Motor neuron (in vitro differentiated cells): ENCODE data around the gene GPANK1. TPM values are rescaled to one million over a fixed set of nuclear protein-coding genes. Genes with fewer than 3 reads are reported as not detected.

Experiments
- ATAC-seq, 8 experiments: fragments of 200-7000 bp; cut with Tn5 transposase; replicated peaks in 6 of 8; 2 replicates each; pipeline ENCODE4 v1.8.0; 2021; ENCODE audit warnings: mild to moderate bottlenecking in 8 of 8, moderate library complexity in 8 of 8
- H3K27ac ChIP-seq, 2 donors: fragments of 250-450 bp; sonication (Bioruptor Pico); 2 replicates each; pipeline ENCODE4 v1.9.0; 2021; ENCODE audit warnings: antibody characterized with exemption in 2 of 2, mild to moderate bottlenecking in 2 of 2, moderate library complexity in 1 of 2
- H3K4me1 ChIP-seq, 2 donors: fragments of 250-450 bp; sonication (Bioruptor Pico); replicated peaks in 1 of 2; 2 replicates each; pipeline ENCODE4 v1.6.1; 2021; ENCODE audit warnings: antibody characterized with exemption in 2 of 2, mild to moderate bottlenecking in 2 of 2, moderate library complexity in 1 of 2
- H3K4me3 ChIP-seq, 5 donors: fragments of 250-450 bp; sonication (Bioruptor Pico); 2 replicates each; pipeline ENCODE4 v1.9.0; 2021; ENCODE audit warnings: antibody characterized with exemption in 5 of 5, mild to moderate bottlenecking in 5 of 5, moderate library complexity in 4 of 5
- WGBS, 10 experiments: fragments of 450-650 bp; shearing (Covaris generic); methylation state at CpG; one replicate each; pipeline ENCODE4 v1.0.0; 2022; 5-methylcytosine and 5-hydroxymethylcytosine counted together
- in situ Hi-C, 9 experiments: fragments of 400-800 bp; cut with MboI; loops; one replicate each; pipeline ENCODE4 v1.15.0; 2021; ENCODE audit warnings: low sequenced_read_pairs in 9 of 9, low pct_unique_long_range_greater_than_20kb in 2 of 9; ENCODE audit not compliant: unreplicated experiment in 9 of 9
- total RNA-seq, 8 experiments: library from RNA; unstranded; fragments of 300-600 nt; gene quantifications; 2 replicates each; pipeline versions ENCODE4 v1.2.3 to v1.2.4, GENCODE V29; 2022

The GPANK1 gene
- total RNA-seq, 8 experiments from 2014 or later: 15.2 to 27.2 (median 22.0) TPM

DNA sequence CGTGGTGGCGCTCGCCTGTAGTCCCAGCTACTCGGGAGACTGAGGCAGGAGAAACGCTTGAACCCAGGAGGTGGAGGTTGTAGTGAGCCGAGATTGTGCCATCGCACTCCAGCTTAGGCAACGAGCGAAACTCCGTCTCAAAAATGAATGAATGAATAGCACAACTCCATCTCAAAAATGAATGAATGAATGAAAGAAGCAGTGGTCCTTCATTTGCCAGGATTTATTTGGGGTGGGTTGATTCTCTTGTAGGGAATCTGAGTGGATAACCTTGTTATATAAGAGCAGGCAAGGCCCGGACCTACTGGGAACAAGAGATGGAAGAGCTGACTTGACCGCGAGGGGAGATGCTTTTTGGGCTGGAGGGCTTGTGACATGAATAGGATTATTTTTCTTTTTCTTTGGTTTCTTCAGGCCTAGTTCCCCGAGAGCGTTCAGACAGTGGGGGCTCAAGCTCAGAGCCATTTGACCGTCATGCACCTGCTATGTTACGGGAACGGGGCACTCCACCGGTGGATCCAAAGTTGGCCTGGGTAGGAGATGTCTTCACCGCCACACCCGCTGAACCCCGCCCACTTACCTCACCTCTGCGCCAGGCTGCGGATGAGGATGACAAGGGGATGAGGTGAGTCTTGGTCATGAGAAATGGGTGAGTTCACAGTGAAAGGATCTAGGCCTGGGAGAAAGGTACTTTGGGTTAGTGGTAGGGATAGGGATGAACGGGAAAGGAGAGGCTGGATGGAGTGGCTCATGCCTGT is 34.4 kb downstream of the GPANK1 start:
- WGBS, 10 experiments: 90 to 100% (median 95%) methylated on average over 1 to 20 of the region's 25 CpGs
- no peak for ATAC-seq
- in situ Hi-C loops: no loop called here
- Histone ChIP-seq H3K4me1 (peaks cover 0 to 5% of the 10 kb centered on the region in 2 donors), H3K4me3 (no peak overlapping the region), H3K27ac (no peak overlapping the region)

DNA sequence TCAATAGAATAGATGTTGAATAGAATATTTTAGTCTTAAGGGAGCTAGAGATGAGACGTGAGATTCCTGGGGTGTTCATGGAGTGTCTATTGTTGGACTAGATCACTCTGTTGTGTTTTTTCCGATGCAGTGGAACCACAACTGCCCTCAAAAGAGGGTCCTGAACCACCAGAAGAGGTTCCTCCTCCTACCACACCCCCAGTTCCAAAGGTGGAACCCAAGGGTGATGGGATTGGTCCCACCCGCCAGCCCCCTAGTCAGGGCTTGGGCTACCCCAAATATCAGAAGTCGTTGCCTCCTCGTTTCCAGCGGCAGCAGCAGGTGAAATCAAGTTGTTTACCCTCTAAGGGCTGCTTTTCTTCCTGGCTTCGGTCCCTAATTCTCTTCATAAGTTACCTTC is 35.8 kb downstream of the GPANK1 start:
- H3K27ac ChIP-seq: no peak overlapping the region
- no peak overlapping the region for H3K4me3 ChIP-seq
- no peak for ATAC-seq
- peaks cover 0 to 5% of the 10 kb centered on the region in 2 donors for H3K4me1 ChIP-seq
- WGBS, 10 experiments: 86 to 100% (median 93%) methylated on average over 1 to 5 of the region's 7 CpGs; no CpG with 5 or more reads in 3 of the 10 experiments
- in situ Hi-C loops: no loop called here

DNA sequence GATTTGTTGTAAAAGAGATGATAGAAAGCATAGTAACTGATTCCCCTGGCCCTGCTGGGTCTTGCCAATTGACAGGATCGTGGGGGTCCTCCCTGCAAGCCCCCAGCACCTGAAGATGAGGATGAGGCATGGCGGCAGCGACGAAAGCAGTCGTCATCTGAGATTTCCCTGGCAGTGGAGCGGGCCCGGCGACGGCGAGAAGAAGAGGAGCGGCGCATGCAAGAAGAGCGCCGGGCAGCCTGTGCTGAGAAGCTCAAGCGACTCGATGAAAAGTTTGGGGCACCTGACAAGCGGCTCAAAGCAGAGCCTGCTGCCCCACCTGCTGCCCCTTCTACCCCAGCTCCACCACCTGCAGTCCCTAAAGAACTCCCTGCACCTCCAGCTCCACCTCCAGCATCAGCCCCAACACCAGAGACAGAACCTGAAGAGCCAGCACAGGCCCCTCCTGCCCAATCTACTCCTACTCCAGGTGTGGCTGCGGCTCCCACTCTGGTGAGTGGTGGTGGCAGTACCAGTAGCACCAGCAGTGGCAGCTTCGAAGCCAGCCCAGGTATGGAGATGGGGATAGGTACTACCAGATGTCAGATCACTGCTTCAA is 37.0 kb downstream of the GPANK1 start:
- no peak for ATAC-seq
- in situ Hi-C loops: no loop called here
- WGBS, 10 experiments: 50 to 100% (median 95%) methylated on average over 1 to 14 of the region's 19 CpGs; no CpG with 5 or more reads in 5 of the 10 experiments
- Histone ChIP-seq H3K4me1 (peaks cover 1% of the 10 kb centered on the region in 2 donors), H3K4me3 (no peak overlapping the region), H3K27ac (no peak overlapping the region)

DNA sequence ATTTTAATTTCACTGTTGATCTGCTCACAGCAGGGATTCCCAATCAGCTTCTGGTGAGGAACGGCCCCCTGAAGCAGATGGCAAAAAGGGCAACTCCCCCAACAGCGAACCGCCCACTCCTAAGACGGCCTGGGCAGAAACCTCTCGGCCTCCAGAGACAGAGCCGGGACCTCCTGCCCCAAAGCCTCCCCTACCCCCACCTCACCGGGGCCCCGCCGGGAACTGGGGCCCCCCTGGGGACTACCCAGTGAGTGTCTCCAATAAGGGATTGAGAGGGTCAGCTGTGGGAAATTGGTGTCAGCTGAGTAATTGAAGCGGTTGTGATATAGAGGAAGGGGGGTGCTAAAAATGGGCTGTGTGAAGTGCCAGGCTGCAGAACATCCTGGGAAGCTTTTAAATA is 37.8 kb downstream of the GPANK1 start:
- H3K27ac ChIP-seq: no peak overlapping the region
- 71 to 100% (median 94%) methylated on average over 1 to 7 of the region's 10 CpGs; no CpG with 5 or more reads in 6 of the 10 experiments for WGBS, 10 experiments
- peaks cover 7 to 9% of the 10 kb centered on the region in 2 donors for H3K4me1 ChIP-seq
- H3K4me3 ChIP-seq: no peak overlapping the region
- in situ Hi-C loops: no loop called here
- no peak for ATAC-seq

DNA sequence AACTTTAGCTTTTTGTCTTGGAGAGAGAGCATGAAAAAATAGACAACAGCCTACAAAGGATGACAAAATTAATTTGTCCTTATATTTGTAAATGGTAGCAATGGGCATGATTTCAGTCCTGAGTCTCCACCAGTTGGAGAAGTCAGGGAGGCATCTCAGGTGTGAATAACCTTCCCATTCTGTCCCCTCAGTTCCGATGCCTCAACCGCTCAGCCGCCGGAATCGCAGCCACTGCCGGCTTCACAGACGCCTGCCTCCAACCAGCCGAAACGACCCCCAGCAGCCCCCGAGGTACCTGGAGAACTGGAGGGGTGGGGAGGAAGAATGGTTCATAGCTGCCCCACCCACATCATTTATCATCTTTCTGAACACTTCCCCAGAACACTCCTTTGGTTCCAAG is 40.7 kb downstream of the GPANK1 start:
- in situ Hi-C loops: no loop called here
- WGBS, 10 experiments: 40 to 100% (median 98%) methylated on average over 1 to 10 of the region's 10 CpGs; no CpG with 5 or more reads in 6 of the 10 experiments
- H3K27ac ChIP-seq: no peak overlapping the region
- H3K4me3 ChIP-seq: no peak overlapping the region
- ATAC-seq: no peak
- H3K4me1 ChIP-seq: peaks cover 7 to 9% of the 10 kb centered on the region in 2 donors

DNA sequence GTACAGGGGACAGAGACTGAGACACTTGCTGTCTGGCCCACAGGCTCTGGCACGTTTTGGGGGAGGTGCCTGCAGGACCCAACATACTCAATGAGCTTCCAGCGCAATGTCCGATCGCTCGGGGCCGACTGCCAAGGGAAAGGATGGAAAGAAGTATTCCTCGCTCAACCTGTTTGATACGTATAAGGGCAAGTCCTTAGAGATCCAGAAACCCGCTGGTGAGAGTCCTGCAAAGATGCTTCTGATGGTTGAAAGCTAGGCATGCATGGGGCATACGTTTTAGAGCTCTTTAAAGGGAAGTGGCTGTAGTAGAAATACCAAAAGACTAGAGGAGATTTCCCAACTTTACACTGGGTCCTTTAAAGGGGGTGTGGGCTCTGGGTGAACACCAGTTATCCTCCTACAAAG is 42.1 kb downstream of the GPANK1 start:
- no peak for ATAC-seq
- peak overlapping the region in 4 of 5 donors; percentile 82 to 91 (median 88) for H3K4me3 ChIP-seq
- in situ Hi-C loops: no loop called here
- WGBS, 10 experiments: 45 to 100% (median 75%) methylated on average over 2 to 10 of the region's 10 CpGs; no CpG with 5 or more reads in 1 of the 10 experiments
- no peak overlapping the region for H3K27ac ChIP-seq
- peaks cover 7 to 9% of the 10 kb centered on the region in 2 donors for H3K4me1 ChIP-seq

DNA sequence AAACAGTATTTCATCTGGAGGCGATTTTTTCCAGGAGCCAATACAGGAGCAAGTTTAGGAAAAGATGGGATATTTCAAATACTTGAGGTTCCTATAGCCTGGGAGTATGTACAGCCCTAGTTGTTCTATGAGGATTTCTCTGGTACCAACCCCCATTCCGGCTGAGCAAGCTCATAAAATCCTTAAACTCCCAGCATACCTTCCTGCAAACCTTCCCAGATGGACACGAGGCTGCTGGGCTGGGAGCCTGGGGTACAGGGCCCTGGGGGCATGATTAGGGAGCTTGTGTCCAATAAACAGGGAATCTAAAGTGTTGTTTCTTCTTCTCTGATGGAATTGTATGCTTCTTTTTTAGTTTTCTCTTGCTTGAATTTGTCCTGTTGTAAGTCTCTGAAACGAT is 42.8 kb downstream of the GPANK1 start:
- Histone ChIP-seq H3K27ac (peak overlapping the region in 1 of 2 donors; percentile 96), H3K4me3 (peak overlapping the region; percentile 58 to 91 (median 85)), H3K4me1 (peaks cover 7 to 9% of the 10 kb centered on the region in 2 donors)
- in situ Hi-C loops: no loop called here
- 0 to 9% (median 0%) methylated on average over 1 to 4 of the region's 4 CpGs; no CpG with 5 or more reads in 2 of the 10 experiments for WGBS, 10 experiments
- ATAC-seq: no peak

DNA sequence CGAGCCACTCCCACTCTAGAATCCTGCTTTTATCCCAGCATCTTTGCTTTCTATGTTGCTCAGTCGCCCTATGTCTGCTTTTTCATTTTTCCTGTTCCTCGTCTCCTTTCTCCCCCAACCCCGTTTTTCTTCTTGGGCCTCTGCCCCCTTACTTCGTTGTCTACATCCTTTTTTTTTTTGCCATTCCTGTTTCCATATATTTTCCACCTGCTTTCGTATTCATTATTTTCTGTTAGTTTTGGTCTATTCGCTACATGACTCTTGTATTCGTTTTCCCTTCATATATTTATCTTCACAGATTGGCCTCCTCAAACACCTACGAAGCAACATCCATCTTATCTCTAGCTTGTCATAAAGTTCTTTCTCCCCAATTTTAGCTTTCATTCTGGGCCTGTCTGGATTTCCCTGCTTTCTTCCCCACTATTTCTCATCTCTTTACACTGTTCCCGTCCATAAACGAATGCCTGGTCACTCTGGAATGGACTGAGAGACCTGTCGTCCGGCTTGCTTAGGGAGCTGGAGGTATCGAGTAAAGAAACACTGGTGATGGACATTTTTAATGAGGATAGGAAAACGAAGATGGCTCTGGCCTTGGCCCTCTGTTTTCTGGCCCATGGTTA is 43.4 kb downstream of the GPANK1 start:
- in situ Hi-C loops: no loop called here
- Histone ChIP-seq H3K27ac (peak overlapping the region; percentile 91 to 96), H3K4me3 (peak overlapping the region; percentile 58 to 91 (median 85)), H3K4me1 (peaks cover 7 to 9% of the 10 kb centered on the region in 2 donors)
- WGBS, 10 experiments: 0 to 3% (median 1%) methylated on average over 6 to 14 of the region's 15 CpGs
- ATAC-seq: no peak

DNA sequence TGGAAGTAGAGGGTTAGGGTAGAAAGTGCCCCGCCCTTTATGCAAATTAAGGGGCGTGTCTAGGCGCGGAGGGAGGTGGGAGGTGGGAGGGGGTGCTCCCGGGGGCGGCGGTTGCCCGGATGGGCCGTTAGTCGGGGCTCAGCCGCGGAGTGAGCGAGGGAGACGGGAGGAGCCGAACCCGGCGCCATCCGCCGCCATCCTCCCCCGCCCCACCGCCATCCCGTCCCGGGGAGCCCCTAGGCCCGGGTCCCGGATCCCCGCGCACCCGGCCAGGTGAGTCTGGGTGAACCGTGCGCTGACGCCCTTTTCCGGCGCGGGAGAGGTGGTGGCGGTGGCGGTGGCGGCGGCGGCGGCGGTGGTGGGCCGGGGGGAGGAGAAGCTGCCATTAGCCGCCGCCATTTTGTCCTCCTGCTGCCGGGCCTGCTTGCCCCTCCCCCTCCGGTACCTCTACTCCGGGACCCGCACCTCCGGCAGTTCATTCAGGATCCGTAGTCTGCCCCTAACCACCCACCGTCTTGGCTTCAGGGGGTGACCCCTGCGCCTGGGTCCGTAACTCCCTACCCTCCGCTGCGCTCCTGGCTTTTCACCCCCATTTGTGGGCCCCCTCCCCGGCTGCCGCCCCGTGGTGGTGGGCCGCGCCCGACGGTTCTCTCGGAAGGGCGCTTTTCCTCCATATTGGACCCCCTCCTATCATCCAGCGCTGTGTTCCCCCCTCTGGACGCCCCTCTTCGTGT is 44.0 kb downstream of the GPANK1 start, which contains the start of gene PRRC2A:
Gene PRRC2A (plus strand): TSS at position 130 of the 734 bp plus-strand sequence. CDS start 2,075 bp downstream, outside the sequence.
- in situ Hi-C loops: no loop called here
- WGBS, 10 experiments: 0% methylated on average over 3 to 4 of the region's 67 CpGs; no CpG with 5 or more reads in 6 of the 10 experiments
- peak; percentile 16 to 75 (median 70) for ATAC-seq
- Histone ChIP-seq H3K4me3 (peak within 1 kb of the TSS; percentile 58 to 91 (median 85)), H3K27ac (peak within 1 kb of the TSS; percentile 97 to 98), H3K4me1 (peaks cover 7 to 9% of the 10 kb centered on the region in 2 donors)

DNA sequence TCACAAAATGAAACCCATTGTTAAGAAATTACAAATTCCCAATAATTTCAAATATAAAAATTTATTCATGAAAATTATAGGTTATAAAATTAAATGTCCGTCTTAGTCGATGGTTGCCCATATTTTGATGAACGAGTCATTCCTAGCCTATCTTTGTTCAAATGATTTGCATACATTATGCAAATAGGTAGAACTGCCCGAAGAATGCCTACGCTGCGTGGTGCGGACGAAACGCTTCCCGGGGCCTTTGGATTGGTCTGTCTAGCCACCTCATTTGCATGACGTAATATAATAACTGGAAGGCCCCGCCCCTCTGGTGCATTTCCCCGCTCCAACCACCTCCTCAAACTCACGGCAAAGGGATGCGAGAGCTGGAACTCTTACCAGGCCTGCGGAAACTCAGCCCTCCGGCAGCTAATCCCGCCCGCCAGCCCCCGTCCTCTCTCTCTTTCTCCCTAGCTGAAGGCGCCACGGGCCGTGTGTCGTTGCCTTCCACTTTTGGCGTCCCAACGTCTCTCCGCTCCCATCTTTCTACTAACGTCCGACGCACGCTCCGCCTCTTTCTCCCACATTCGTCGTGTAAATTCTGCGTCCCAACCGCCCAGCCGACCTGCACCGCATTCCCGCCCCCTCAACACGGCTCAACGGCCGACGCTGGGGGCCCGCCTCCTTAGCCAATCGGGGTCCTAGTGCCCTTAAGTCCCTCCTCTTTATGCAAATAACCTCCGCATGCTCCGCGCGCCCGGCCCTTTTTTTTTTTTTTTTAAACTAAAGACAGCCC is 44.8 kb downstream of the GPANK1 start:
- Histone ChIP-seq H3K4me3 (peak overlapping the region; percentile 58 to 91 (median 85)), H3K27ac (peak overlapping the region; percentile 97 to 98), H3K4me1 (peaks cover 7 to 9% of the 10 kb centered on the region in 2 donors)
- in situ Hi-C loops: no loop called here
- ATAC-seq: peak; percentile 82 to 91 (median 90)
- 0 to 20% (median 1%) methylated on average over 2 to 22 of the region's 50 CpGs; no CpG with 5 or more reads in 1 of the 10 experiments for WGBS, 10 experiments

DNA sequence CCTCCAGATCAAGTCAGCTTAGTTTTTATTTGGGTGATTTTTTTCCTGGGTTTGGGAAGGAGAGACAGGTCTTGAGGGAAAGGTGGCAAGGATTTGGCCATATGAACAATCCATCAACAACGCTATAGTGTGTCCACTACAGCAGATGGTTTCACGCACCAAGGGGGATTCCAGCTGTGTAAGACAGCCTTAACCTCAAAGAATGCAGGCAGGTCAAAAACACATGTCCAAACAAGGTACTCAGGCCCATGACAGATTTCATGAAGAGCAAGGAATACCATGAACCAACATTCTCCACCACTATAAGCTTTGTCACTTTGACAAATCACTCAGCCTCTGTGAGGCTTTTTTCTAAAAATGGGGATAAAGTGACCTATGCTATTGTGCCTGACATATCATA is 47.8 kb downstream of the GPANK1 start:
- Histone ChIP-seq H3K4me3 (no peak overlapping the region), H3K27ac (no peak overlapping the region), H3K4me1 (no peaks in the 10 kb centered on the region)
- in situ Hi-C loops: no loop called here
- ATAC-seq: no peak
- 55 to 100% (median 67%) methylated on average over 1 to 2 of the region's 2 CpGs; no CpG with 5 or more reads in 5 of the 10 experiments for WGBS, 10 experiments

DNA sequence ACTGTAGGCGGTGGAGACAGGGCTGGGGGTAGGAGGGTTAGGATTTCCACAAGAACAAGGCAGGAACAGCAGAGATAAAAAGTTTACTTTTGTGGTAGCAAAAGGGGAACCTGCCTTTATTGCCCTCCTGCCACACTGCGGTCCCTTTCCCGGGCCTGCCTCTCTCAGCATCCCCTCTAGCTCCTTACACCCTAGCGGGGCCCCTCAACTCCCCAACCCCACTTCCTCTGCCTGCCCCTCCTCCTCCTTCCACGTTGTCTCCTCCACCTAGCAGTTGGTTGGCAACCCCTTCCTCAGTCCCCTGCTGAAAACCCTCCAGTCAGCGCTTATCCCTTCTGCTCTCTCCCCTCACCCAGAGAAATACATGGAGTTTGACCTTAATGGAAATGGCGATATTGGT is 49.0 kb downstream of the GPANK1 start:
- WGBS, 10 experiments: 100% methylated on average over 1 of the region's 7 CpGs; no CpG with 5 or more reads in 9 of the 10 experiments
- no peak overlapping the region for H3K27ac ChIP-seq
- no peak for ATAC-seq
- no peaks in the 10 kb centered on the region for H3K4me1 ChIP-seq
- in situ Hi-C loops: no loop called here
- H3K4me3 ChIP-seq: no peak overlapping the region
